GM06990 (cell line): ENCODE data around the gene DSTYK.

ENCODE experiments used
- DNase-seq: peaks from one replicate; pipeline ENCODE4 v3.0.0-alpha.2; 2011; ENCODE audit not compliant: insufficient read length; ENCODE audit errors: extremely low read depth
- H3K27me3 ChIP-seq: replicated peaks from 2 replicates; pipeline ENCODE4 v1.6.0; 2011; ENCODE audit warnings: low read length; ENCODE audit not compliant: control insufficient read depth, insufficient read depth
- H3K36me3 ChIP-seq: 2 replicates; pipeline ENCODE4 v1.5.1; 2011; ENCODE audit warnings: low read length; ENCODE audit not compliant: control insufficient read depth, insufficient read depth
- H3K4me3 ChIP-seq: replicated peaks from 2 replicates; pipeline ENCODE4 v1.5.1; 2011; ENCODE audit warnings: low read depth, mild to moderate bottlenecking, control low read depth, low read length
- CTCF ChIP-seq: IDR thresholded peaks from 2 replicates; pipeline ENCODE4 v1.5.1; 2011; ENCODE audit warnings: low read length, control low read depth, mild to moderate bottlenecking, inconsistent platforms; ENCODE audit not compliant: insufficient read depth, poor library complexity, severe bottlenecking

DSTYK gene, protein sequence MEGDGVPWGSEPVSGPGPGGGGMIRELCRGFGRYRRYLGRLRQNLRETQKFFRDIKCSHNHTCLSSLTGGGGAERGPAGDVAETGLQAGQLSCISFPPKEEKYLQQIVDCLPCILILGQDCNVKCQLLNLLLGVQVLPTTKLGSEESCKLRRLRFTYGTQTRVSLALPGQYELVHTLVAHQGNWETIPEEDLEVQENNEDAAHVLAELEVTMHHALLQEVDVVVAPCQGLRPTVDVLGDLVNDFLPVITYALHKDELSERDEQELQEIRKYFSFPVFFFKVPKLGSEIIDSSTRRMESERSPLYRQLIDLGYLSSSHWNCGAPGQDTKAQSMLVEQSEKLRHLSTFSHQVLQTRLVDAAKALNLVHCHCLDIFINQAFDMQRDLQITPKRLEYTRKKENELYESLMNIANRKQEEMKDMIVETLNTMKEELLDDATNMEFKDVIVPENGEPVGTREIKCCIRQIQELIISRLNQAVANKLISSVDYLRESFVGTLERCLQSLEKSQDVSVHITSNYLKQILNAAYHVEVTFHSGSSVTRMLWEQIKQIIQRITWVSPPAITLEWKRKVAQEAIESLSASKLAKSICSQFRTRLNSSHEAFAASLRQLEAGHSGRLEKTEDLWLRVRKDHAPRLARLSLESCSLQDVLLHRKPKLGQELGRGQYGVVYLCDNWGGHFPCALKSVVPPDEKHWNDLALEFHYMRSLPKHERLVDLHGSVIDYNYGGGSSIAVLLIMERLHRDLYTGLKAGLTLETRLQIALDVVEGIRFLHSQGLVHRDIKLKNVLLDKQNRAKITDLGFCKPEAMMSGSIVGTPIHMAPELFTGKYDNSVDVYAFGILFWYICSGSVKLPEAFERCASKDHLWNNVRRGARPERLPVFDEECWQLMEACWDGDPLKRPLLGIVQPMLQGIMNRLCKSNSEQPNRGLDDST

DNA sequence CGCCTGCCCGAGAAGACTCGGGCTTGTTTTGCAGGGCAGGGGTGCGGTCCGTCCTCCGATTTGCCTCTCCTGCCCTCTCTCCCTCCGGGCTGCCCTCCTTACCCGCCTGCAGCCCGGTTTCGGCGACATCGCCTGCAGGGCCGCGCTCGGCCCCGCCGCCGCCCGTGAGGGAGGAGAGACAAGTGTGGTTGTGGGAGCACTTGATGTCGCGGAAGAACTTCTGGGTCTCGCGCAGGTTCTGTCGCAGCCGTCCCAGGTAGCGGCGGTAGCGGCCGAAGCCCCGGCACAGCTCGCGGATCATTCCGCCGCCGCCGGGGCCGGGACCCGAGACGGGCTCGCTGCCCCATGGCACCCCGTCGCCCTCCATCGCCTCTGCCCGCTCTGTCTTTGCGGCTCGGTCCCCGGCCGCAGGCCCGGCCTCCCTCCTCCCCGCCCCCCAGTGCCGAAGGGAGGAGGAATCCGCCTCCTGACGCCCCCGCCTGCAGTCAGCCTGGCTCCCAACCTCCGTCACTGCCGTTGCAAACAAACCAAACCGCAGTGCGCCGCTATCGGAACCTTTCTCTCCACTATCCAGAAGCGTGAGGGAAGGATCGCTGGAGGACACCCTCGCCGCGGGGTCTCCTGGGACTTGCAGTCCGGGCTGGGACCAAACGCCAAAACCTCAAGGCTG, at the start of gene DSTYK:
Gene DSTYK (minus strand): TSS at position 534 of the 670 bp plus-strand sequence. CDS start 167 bp downstream, at position 367.
- peak; percentile 93 for DNase-seq

DNA sequence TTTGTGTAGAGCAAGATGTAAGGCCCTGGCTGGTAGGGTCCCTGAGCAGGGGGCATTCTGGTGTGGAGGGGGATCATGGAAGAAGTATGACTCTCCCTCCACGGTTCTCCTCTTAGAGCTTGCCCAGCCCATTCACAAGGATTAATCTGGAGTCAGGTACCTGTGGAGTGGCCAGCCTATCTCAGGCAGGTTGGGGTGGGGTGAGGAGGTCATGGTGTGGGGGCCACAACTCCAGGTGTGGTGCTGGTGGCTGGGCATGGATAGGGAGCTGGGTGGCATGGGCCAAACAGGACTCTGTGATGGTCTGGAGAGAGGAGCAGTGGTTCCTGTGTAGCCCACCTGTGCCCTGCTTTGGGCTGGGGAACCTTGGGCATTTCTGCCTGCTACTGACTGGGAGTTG, 48.5 kb upstream of the DSTYK start:
- H3K36me3 ChIP-seq = no peaks in the 10 kb centered on the region
- no peak overlapping the region for H3K4me3 ChIP-seq
- H3K27me3 ChIP-seq = no peaks in the 10 kb centered on the region; the same call in none of the 2 replicates
- no peak for DNase-seq
- TF ChIP-seq CTCF = no peak

More for the DNA sequence above, at the start of gene DSTYK:
- no peaks in the 10 kb centered on the region for H3K36me3 ChIP-seq
- H3K4me3 ChIP-seq = peak within 1 kb of the TSS; percentile 91
- H3K27me3 ChIP-seq = no peaks in the 10 kb centered on the region
- TF ChIP-seq CTCF = no peak

DNA sequence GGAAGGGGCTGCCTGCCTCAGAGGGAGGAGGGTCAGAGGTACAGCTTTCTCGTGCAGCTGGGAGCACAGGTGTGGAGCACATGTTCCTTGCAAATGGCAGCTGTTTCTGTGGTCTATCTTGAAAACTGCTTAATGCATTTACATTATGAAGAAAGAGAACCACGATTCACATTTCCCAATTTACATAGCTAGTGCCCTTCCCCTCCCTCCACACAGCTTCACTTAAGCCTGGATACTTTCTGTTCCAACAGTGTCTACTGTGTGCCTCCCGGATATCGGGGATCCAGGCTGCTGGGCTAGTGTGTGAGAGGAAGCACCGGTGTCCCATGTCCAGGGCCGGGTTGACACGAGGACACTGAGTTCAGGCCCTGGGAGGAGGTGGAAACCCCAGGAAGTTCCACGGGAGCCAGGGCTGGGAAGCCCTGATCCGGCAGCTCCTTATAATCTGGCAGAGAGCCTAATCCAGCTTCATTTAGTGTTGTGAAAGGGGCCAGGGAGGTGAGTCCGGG, 47.9 kb upstream of the DSTYK start:
- no peak for DNase-seq
- no peak for TF ChIP-seq CTCF
- H3K27me3 ChIP-seq = no peaks in the 10 kb centered on the region; the same call in none of the 2 replicates
- no peak overlapping the region for H3K4me3 ChIP-seq
- no peaks in the 10 kb centered on the region for H3K36me3 ChIP-seq

GRCh38 chr1:205258719-205259118, 47.2 kb upstream of the DSTYK start:
- Histone ChIP-seq H3K27me3 (no peaks in the 10 kb centered on the region; the same call in none of the 2 replicates), H3K36me3 (no peaks in the 10 kb centered on the region), H3K4me3 (no peak overlapping the region)
- no peak for TF ChIP-seq CTCF
- DNase-seq = no peak

DNA sequence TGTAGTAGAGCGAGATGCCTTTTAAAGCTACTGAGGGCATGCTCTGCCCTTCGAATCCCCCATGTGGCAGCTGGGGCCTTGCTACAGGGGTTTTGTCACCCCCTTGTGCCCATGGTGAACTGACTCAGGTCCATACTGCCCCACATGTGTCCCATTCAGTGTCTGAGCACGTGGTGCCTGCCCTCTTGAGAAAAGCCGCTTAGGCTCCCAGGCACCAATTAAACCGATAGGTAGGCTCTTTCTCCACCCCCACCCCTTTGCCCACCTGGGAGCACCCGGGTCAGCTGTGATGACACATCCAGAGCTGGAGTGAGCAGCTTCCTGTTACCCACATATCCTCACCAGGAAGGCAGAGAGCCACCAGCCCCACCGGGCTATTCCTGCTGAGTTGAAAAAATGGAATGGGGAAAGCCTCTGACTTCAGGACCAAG, 46.8 kb upstream of the DSTYK start:
- no peak for DNase-seq
- no peak for TF ChIP-seq CTCF
- H3K4me3 ChIP-seq = no peak overlapping the region
- no peaks in the 10 kb centered on the region for H3K36me3 ChIP-seq
- H3K27me3 ChIP-seq = no peaks in the 10 kb centered on the region; the same call in none of the 2 replicates
